PFSK-1 (cell line): ENCODE results near the gene CNTLN.

ENCODE experiments used
- FOXP2 ChIP-seq: optimal IDR thresholded peaks from 2 replicates; pipeline ENCODE3; 2011; ENCODE audit warnings: borderline replicate concordance, control low read depth, inconsistent platforms; ENCODE audit not compliant: insufficient read depth; ENCODE audit errors: extremely low read length, extremely low read depth
- POLR2AphosphoS5 ChIP-seq: IDR thresholded peaks from 2 replicates; pipeline ENCODE4 v1.6.1; 2012; ENCODE audit warnings: low read depth, mild to moderate bottlenecking, control low read depth, low read length, moderate library complexity
- REST ChIP-seq, 2 experiments: IDR thresholded peaks; 2 replicates each; pipeline versions ENCODE4 v1.6.1 to v1.8.0; 2011 to 2012; ENCODE audit warnings: low read depth in 2 of 2, low read length in 2 of 2, control low read depth in 1 of 2, inconsistent platforms in 1 of 2, mild to moderate bottlenecking in 1 of 2, moderate library complexity in 1 of 2; ENCODE audit not compliant: insufficient read depth in 1 of 2
- SIN3A ChIP-seq: IDR thresholded peaks from 2 replicates; pipeline ENCODE4 v1.6.1; 2012; ENCODE audit warnings: mild to moderate bottlenecking, low read length, moderate library complexity, borderline replicate concordance; ENCODE audit not compliant: insufficient read depth
- TAF1 ChIP-seq: IDR thresholded peaks from 2 replicates; pipeline ENCODE4 v1.6.1; 2012; ENCODE audit warnings: low read length, control low read depth, borderline replicate concordance; ENCODE audit not compliant: insufficient read depth

- TF ChIP-seq POLR2AphosphoS5: no peak
- no peak for TF ChIP-seq SIN3A
- TF ChIP-seq REST (IDR thresholded peaks at IDR 0.05; ENCODE audit: insufficient read depth in 1 of 2, low read depth in 2 of 2, low read length in 2 of 2): no peak
- TF ChIP-seq TAF1: no peak
- TF ChIP-seq FOXP2: no peak
These were observed 84.4 kb downstream of the CNTLN start for GRCh38 chr9:17219261-17219660.
